Islet of Langerhans (tissue), 1 donor: ENCODE data around the gene UFSP1.
"Not testable (repeated sequence)": the region's sequence is repeated elsewhere in the genome, so short reads cannot be mapped to it uniquely, and the experiment has no call there.

Experiments used
- FAIRE-seq: peaks from one replicate; lab custom pipeline; 2011; peaks lifted over from hg19 to GRCh38; lab: Jason Lieb, UNC

UFSP1 gene

DNA sequence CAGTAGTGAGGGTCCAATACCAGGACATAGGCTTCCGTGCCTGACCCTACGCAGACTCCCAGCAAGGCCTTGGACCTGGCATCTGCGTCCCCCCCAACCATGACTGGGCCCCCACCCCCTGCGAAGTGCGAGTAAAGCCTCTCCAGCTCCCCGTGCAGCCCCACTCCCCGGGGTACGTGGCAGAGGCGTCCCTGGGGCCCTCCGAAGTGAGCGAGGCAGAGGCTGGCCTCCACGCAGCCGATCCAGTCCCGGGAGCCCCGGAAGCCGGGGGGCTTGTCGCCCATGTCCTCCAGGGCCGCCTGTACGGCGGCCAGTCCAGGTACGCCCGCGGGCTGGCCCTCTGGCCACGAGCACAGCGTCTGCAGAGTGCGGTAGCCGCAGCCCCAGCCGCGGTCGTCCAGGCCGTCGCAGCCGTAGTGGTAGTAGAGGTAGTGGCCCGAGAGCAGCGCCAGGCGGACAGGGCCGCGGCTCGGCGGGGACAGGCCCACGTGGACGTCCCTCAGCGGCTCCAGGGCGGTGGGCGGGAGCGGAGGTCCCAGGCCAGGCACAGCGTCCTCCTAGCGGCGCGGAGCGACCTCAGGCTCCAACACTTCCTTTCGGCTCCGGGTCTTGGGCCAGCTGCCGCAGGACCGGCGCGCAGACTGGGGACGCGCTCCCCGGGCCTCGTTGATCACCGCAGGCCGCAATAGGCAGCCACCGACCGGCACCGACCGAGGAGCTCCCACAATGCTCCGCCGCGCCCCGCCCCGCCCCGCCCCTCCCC is at the start of gene UFSP1:
TSS of gene UFSP1 (minus strand) at position 728 of the 763 bp plus-strand sequence. CDS start at position 284, 444 bp downstream.
- no peak for FAIRE-seq

DNA sequence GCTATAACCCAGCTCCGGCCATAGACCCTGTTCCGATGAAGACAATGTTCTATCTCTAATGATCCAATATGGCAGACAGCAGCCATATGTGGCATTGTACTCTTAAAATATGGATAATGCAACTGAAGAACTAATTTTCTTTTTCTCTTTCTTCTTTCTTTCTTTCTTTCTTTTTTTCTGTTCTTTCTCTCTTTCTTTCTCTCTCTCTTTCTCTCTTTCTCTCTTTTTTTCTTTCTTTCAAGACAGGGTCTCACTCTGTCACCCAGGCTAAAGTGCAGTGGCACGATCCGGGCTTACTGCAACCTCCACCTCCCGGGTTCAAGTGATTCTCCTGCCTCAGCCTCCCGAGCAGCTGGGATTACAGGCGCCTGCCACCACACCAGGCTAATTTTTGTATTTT is 46.7 kb upstream of the UFSP1 start:
- not testable (repeated sequence) for FAIRE-seq

- not testable (repeated sequence) for FAIRE-seq
Measured at GRCh38 chr7:100935381-100935780, 45.9 kb upstream of the UFSP1 start.

DNA sequence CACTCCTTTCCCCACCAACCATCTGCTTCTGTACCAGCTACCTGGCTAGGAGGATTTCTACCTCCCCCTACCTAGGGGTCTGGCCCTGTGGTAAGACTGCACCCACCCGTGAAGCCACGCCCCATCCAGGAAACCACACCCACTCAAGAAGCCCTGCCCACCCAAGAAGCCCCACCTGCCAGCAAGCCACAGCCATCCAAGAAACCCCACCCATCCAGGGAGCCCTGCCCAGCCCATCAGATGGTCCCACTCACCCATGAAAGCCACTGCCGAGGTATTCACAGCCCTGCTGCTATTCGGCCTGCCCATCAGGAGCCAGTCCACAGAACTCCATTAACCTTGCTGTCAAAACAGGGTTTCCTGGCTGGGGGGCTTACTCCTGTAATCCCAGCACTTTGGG is 44.2 kb upstream of the UFSP1 start:
- FAIRE-seq = no peak

DNA sequence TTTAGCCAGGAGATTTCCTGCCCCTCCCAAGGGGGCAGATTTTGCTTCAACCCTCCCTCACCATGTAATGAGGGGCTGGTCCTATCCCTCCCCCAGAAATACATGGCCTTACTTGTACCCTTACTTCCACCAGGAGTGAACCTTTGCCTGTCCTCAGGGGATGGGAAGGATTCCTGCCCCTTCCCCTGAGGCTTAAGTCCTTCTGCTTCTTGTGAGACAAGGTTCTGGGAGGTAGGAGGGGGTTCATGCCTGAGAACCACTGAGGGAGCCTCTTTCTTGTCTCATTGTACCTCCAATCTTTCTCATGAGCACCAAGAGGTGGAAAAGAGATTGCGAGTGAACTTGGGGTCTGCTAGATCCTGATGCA is 40.3 kb upstream of the UFSP1 start:
- no peak for FAIRE-seq

- not testable (repeated sequence) for FAIRE-seq
Measured at GRCh38 chr7:100923616-100924015, 34.1 kb upstream of the UFSP1 start.

DNA sequence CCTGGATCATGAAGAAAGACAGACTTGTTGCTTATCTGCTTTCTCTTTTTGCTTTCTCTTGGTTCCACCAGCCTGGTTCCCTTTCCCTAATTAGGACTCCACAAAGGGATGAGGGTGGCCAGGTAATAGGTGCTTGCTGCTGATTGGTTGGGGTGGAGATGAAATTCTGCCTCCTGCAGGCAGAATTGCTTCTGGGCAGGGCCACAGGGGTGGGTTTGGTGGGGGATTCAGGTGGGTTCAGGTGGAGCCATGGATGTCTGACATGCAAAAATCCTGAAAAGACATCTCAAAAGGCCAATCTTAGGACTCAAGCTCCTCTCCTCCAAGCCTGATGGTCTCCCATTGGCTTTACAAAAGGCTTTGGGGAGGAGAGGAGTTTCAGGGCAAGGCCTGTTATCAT is 31.5 kb upstream of the UFSP1 start:
- FAIRE-seq = no peak

DNA sequence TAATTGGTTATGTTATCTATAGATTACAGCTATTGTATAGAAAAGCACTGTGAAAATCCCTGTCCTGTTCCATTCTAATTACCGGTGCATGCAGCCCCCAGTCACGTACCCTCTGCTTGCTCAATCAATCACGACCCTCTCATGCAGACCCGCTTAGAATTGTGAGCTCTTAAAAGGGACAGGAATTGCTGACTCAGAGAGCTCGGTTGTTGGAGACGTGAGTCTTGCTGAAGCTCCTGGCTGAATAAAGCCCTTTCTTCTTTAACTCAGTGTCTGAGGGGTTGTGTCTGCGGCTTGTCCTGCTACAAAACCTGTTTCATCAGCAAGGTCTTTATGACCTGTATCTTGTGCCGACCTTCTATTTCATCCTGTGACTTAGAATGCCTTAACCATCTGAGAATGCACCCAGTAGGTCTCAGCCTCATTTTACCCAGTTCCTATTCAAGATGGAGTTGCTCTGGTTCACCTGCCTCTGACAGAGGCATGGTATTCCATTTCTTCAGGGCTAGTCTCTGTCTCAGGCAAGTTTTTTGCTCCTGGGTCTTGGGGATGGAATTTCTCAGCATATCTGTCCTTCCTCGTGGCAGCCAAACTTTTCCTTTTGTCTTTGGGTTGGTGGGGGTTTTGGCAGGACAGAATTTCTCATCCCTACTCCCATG is 30.4 kb upstream of the UFSP1 start:
- not testable (repeated sequence) for FAIRE-seq

GRCh38 chr7:100919335-100919734 is 29.8 kb upstream of the UFSP1 start:
- not testable (repeated sequence) for FAIRE-seq

GRCh38 chr7:100914879-100915447 is 25.4 kb upstream of the UFSP1 start:
- FAIRE-seq = no peak

DNA sequence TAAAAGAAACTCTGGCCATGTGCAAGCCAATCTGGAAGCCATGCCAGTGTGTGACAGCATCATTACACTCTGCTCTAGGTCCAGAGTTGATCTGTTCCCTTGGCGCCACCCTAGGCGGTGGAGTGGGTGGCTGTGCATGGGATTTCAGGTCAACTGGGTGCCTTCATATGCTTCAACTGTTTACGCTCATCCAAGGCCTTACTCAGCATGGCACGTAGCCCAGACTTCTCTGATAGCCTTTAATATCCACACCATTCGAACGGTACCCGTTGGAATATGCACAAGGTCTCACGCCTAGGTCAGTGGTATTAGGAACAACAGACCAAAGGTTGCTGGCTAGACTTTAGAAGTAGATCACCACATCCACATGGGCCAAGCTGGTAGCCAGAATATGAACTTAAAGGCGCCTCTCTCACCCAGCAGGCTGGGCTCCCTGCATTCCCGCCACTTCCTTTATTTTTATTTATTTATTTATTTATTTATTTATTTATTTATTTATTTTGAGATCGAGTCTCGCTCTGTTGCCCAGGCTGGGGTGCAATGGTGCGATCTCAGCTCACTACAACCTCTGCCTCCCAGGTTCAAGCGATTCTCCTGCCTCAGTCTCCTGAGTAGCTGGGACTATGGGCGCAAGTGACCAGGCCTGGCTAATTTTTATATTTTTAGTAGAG is 24.8 kb upstream of the UFSP1 start:
- no peak for FAIRE-seq

DNA sequence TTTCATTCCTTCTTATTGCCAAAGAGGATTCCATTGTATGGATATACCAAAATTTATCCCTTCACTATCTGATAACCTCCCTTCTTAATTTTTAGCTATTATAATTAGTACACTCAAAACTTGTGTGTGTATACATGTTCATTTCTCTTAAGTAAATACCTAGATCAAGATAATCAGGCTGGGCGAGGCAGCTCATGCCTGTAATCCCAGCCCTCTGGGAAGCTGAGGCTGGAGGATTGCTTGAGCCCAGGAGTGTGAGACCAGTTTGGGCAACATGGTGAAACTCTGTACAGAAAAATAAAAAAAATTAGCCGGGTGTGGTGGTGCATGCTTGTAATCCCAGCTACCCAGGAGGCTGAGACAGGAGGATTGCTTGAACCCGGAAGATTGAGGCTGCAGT is 22.0 kb upstream of the UFSP1 start:
- FAIRE-seq = no peak

- not testable (repeated sequence) for FAIRE-seq
Measured at GRCh38 chr7:100910443-100910842, 20.9 kb upstream of the UFSP1 start.

GRCh38 chr7:100908512-100908911 is 19.0 kb upstream of the UFSP1 start:
- no peak for FAIRE-seq

- no peak for FAIRE-seq
Measured at GRCh38 chr7:100902638-100903037, 13.1 kb upstream of the UFSP1 start.

DNA sequence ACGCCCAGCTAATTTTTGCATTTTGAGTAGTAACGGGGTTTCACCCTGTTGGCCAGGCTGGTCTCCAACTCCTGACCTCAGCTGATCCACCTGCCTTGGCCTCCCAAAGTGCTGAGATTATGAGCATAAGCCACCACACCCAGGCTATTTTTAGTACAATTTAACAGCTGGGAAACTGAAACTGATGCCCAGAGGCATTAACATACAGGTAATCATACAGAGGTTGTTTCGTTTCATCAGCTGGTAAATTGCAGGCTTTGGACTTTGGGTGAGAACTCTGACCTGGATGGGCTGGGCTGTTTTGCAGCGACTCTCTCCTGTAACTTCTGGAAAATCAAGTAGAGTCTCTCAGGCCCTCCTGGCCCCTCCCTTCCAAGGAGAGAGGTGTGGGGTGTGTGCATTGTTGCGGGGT is 12.4 kb upstream of the UFSP1 start:
- no peak for FAIRE-seq

DNA sequence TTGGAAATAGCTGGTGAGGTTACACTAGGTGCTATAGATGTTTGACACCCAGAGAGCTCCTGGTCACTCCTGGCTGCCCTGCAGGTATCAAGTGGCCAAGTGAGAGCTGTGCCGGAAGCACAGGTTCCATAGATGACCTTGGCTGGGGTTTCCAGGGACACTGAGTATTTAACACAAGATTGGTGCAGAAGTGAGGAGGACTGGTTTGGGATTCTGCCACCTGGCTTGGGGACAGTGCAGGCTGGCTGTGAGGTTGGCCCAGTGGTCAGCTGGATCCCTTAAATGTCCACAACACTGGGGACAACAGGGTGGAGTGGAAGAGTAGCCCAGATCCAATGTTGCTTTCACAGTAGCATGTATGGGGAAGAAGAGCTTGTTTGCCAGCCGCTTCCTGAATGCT is 11.5 kb upstream of the UFSP1 start:
- FAIRE-seq = no peak

DNA sequence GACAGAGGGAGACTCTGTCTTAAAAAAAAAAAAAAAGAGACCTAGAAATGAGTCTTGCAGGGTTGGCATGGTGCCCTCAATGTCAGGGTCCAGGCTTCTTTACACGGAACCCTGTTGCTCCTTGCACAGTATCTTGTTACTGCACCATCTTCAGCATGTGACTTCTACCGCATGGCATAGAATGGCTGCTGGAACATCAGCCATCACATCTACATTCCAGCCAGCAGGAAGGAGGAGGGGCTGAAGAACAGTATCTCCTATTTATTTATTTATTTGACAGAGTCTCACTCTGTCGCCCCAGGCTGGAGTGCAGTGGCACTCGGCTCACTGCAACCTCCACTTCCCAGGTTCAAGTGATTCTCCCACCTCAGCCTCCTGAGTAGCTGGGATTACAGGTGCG is 9.9 kb upstream of the UFSP1 start:
- FAIRE-seq = no peak

DNA sequence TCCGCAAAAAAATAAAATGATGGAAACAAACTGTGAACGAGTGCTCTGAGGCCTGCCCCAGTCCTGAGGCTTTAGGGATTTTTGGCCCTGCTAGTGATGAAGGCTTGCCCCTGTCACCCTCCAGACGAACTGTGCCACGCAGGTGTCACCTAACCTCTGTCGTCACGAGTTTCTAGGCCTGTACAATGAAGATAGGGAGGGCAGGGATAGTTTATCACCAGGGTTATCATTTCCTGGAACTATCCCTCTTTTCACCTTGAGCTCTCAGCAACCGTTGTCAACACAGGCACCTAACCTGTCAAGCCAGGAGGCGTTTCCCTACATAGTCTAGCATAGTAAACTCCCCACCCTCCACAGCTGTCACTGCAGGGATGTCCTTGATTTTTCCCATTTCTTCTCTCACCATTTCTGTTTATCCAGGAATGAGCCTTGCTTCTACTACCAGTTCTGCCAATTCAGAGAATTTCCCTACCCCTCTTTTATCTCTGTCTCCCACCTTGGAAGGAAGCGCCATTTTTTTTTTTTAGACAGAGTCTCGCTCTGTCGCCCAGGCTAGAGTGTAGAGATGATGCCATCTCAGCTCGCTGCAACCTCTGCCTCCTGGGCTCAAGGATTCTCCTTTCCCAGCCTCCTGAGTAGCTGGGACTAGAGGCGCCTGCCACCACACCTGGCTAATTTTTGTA is 8.4 kb upstream of the UFSP1 start:
- no peak for FAIRE-seq

DNA sequence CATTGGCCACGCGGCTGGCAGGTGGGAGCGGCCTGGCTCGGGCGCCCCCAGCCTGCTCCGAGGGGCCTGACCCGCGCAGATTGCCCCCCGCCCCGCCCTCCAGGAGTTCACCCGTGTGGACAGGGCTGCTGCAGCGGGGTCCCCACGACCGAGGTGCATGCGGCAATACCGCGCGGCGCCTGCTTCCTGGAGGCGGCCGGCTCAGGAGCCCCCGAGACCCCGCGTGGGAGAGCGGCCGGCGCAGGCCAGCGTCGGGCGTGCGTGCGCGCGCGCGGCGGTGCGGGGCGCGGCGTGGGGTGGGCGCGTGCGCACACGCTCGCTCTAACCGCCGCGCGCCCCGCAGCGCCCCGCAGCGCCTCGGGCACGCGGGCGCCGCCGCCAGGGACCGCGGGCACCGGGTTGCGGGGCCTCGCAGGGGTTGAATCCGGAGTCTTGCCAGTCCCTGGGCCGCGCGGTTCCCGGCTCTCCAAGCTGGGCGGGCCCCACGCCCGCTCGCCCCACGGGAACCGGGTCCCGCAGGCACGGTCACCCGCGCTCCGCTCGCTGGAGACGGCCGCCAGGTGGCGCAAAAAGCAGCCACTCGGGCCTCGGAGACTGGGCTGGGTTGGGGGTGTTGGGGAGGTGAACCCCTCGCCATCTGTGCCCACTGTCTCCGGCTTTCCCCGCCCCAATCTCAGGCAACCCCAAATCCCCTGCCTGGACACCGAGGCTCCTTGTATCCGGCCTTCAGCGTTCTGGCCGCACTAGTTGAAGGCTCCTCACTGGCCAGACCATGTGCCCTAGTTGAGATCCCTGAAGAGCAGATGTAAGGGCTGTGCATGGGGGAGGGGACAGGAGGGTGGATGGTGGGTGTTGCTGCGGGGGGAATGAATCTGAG is 7.5 kb upstream of the UFSP1 start:
- FAIRE-seq = no peak

DNA sequence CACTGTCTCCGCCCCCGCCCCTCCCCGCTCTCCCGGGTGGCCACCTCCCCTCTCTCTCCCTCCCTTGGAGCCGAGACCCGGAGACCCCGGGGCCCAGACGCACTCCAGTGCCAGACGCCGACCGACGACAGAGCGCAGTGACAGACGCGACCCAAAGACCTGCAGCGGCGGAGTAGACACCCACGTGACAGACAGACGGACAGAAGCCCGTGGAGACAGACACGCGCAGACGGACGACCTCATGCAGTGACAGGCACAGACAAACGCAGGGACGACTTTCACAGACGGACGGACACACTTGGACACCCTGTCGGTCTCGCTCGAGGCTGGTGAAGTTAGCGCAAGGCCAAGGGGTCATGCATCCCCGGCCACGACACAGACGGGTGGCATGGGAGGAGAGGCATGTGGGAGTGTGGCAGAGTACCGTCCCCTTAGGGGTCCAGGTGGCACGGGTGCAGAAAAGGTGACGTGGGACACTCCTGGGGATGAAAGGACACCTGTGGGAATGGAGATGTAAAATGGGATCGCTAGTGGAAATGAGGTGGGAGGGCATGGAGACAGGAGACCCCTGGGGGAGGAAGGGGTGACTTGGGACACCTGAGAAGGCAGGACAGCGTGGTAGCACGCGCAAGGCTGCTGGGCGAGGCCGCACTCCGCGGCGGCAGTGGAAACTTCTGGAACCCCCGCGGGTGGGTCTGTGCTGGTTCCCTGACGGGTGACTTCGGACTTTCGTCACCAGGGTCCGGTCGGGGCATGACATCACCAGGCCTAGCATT is 6.6 kb upstream of the UFSP1 start:
- no peak for FAIRE-seq
